ENCODE data around the gene KRT77.

Gene KRT77

DNA sequence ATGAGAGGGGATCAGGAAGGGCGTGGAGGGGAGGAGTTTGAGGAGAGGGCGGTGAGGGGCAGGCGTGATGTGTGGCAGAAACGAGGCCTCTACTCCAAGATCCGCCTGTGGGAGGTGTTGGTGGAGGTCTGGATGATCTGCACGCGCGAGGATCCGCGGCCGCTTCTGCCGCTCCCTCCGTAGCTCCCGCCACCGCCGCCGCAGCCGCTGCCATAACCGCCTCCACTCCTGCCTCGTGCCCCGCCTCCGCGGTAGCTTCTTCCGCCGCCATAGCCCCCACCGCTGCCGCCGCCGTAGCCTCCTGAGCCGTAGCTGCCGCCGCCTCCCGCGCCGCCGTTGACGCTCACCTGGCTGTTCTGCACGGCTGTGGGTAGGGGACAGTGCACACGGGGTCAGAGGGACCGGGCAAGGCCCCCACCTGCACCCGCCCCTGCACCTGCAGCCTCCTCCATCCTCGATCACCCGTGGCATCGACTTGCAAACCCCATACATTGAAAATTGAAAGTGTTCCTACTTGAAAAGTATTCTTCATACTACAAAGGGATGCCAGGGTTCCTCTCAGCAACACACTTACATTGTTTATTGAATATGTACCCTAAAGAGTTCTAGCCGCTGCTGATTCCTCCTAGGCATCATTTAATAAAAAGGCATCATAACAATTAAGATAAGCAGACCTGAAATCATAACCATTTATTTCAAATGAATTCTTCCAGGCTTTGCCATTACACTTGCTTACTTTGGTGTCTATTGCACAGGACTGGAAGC, 12.1 kb downstream of the KRT77 start:
- no peak for DNase-seq

- no peak for DNase-seq
Observed at GRCh38 chr12:52690351-52691075, 12.8 kb downstream of the KRT77 start.

GRCh38 chr12:52689936-52690335, 13.4 kb downstream of the KRT77 start:
- DNase-seq = no peak

DNA sequence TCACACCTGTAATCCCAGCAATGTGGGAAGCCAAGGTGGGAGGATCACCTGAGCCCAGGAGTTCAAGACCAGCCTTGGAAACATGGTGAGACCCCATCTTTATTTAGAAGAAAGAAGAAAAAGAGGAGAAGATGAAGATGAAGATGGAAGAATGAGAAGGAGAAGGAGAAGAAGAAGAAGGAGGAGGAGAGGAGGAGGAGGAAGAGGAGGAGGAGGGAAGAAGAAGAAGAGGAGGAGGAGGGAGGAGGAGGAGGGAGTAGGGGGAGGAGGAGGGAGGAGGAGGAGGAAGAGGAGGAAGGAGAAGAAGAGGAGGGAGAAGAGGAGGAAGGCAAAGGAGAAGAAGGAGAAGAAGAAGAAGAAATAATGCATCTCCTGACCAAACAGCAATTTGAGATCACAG, 14.1 kb downstream of the KRT77 start:
- no peak for DNase-seq

GRCh38 chr12:52688481-52688880, 14.8 kb downstream of the KRT77 start:
- no peak for DNase-seq

DNA sequence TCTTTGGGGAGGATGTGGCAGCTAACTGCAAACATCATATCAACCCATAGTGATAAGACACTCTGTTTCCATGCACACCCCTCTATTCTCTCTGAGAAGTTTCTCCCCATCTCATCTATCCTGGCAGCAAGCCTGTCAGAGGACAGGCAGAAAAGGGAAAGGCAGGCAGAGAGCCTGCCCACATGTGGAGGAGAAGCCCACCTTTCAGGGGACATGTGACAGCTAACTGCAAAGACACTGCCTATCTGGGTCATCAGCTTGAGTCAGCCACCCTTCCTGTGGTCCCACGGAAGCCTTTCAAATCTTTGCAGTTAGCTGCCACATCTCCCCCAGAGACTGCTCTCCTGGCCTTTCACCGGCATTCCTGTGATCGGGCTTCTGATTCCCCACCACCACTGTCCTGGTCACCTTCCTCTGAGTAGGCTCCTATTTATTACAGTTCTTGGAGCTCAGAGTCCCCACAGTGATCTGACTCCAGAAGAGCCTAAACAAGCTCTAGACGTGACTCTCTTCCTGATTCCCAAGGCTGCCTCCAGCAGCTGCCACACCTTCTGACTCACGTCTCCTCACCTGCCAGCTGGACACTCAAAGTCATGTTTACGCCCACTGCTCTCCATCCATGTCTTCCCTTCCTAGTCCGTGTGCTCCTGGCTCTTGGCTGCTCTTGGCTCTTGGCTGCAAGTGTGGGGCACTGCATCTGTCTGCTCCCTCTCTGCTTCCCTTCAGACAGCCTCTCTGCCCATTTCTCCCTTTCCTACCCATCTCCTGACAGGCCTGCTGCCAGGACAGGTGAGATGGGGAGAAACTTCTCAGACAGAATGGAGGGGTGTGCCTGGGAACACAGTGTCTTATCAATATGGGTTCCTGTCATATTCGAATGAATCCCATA, 15.6 kb downstream of the KRT77 start:
- DNase-seq = no peak

DNA sequence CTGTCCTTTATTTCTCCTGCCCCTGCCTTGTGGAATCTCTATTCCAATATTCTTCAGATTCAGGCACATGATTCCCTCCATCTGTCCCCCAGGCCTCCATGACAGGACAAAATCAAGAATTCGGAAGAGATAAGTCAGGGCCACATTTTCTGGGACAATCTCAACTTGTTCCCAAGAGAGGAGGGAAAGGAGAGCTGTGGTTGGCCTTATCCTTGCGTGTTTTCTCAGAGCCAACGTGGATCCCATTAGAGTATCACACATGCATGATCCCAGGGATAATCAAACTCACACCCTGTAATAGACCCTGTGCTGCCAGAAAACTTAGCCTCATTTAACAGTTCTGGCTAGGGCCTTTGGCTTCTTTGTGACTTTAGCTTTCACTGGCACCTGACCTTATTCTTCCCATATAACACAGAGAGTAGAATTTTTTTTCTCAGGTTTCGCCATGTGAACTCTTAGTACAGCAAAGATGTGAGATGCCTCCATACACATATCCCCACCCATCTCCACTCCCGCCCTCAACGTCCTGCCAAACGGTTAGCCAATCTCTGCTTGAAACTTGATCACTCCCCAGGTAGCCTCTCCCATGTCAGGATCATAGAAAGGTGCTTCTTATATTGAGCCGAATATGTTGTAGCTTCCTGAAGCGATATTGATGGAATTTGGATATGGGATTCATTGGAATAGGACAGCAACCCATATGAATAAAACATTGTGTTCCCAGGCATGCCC, 16.4 kb downstream of the KRT77 start:
- no peak for DNase-seq

- no peak for DNase-seq
Observed at GRCh38 chr12:52686063-52686462, 17.3 kb downstream of the KRT77 start.

DNA sequence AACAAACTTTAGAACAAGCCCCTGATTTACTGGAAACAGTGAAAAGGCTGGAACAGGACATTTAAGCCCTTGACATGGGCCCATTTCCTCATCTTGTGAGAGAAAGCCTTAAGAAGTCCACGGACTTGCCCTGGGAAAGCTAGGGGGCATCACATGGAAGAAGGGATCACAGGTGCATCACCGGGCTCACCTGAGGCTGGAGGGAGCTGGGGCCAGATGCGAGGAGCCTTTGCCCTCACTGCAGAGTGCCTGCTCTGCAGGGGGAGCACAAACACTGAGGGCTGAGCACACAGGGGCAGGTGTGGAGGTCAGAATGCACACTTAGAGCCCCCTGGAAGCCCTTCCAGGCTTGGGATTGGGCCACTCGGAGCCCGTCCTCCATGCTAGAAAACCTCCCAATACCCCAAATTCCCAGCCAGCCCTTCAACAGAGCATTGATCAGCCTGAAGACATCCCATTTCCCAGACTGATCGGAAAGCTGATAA, 17.9 kb downstream of the KRT77 start:
- DNase-seq = no peak

GRCh38 chr12:52684431-52684830, 18.9 kb downstream of the KRT77 start:
- no peak for DNase-seq

DNA sequence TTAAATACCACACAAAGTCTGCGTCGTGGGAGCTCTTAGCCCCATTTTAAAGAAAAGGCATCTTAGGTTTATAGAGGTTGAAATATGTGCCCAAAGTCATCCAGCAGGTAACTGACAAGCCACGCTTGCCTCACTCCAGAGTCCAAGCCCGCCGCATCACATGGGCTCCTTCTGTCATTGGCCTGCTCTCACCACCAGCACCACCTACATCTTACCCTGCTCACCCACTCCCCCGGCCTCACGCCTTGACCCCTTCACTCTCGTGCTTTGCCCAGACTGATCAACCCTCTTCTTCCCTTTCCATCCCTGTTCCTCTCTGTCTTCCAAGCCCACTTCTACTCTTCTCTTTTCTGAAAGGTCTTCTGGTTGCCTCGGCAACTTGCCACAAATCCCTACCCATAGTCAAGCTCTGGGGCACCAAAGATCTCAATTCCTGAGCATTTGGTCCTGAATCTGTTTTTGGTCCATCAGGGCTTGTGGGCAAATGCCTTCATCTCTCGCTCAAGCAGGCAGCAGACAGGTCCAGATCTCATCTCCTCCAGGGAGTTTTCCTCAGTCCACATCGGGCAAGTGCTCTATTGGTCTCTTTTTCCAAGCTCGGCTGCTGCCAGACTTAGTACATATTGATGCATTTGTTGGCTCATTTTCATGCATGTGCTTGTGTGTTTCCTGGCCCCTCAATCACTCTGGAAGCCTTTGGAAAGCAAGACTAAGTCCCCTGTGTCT, 19.6 kb downstream of the KRT77 start:
- DNase-seq = no peak

- no peak for DNase-seq
Observed at GRCh38 chr12:52682938-52683574, 20.3 kb downstream of the KRT77 start.

DNA sequence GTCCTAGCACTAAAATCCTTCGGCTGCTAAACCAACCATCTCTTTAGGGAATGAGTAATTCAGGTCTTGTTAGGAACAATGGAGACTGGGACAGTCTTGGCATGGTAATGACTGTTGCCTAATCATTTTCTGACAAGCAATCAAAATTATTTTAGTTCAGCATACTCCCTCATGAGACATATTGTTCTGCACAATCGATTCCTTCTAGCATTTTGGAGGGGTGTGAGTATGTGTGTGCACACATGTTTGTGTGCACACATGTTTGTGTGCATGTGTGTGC, 21.0 kb downstream of the KRT77 start:
- no peak for DNase-seq

- no peak for DNase-seq
Observed at GRCh38 chr12:52681526-52682380, 21.6 kb downstream of the KRT77 start.

- DNase-seq = no peak
Observed at GRCh38 chr12:52680363-52680762, 23.0 kb downstream of the KRT77 start, which contains the start of gene KRT1. TSS of gene KRT1 (minus strand) at chr12:52680407. CDS start at chr12:52680348, 59 bp downstream.

DNA sequence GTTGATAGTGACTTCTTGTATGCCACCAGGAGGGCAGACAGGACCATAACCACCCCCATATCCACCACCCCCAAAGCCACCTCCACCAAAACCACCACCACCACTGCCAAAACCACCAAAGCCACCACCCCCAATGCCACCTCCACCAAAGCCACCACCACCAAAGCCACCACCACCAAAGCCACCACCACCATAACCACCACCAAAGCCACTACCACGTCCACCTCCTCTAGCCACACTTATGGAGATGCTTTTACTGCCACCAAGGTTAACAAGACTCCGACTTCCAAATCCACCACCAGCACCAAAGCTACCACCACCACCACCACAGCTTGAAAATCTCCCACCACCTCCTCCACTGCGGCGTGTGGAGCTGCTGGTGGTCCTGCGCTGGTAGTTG, 23.4 kb downstream of the KRT77 start:
- no peak for DNase-seq

DNA sequence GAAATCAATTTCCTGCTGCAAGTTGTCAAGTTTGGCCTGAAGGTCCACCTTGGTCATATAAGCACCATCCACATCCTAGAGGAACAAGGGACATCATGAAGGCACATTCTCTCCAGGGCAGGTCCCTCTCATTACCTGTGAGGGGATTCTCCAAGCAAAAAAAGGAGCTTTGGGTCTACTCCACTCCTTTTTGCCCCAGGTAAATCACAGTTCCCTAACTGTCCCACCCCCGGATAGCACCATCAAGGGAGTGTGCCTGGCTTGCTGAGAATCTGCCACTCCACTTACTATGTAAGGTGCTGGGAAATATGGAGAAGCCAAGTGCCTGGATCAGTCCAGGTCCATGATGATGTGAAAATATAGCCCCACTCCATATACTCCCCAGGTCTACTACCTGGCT, 25.7 kb downstream of the KRT77 start:
- no peak for DNase-seq

DNA sequence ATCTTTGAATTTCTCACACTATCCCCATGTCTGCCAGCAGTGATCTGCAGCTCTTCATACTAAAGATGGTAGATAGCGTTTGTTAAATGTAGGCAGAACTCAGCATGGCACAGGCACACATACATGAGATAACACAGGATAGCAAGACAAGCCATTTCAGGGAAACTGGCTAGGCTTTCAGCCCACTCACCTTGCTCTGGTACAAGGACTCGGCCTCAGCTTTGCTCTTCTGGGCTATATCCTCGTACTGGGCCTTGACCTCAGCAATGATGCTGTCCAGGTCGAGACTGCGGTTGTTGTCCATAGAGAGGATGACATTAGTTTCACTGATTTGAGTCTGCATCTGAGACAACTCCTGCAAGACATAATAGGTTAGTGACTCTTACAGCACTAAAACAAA, 26.2 kb downstream of the KRT77 start:
- no peak for DNase-seq

DNA sequence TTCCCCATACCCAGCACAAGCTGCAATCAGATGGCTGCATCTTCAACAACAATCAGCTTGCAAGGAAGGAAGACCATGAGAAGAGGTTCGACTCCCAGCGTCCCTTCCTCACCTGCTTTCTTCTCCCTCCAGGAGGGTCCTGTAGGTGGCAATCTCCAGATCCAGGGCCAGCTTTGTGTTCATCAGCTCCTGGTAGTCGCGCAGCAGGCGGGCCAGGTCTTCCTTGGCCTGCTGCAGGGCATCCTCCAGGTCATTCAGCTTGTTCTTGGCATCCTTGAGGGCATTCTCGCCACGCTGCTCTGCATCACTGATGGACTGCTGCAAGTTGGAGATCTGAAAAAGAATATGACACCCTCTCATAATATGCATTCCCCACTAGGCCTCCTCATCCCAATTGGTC, 27.2 kb downstream of the KRT77 start:
- DNase-seq = no peak

GRCh38 chr12:52675301-52675701, 28.0 kb downstream of the KRT77 start:
- DNase-seq = no peak

- DNase-seq = no peak
Observed at GRCh38 chr12:52674433-52674775, 28.9 kb downstream of the KRT77 start.
